Astrocyte (in vitro differentiated cells and primary cell): Measurements from ENCODE around the gene PIK3C2B. TPM values are rescaled to one million over a fixed set of nuclear protein-coding genes. Genes with fewer than 3 reads are reported as not detected.

Experiments used
- DNase-seq: peaks from one replicate; pipeline ENCODE4 v3.0.0-alpha.2; 2010; ENCODE audit warnings: low read depth
- FAIRE-seq: peaks from 2 replicates; lab custom pipeline; 2011; peaks lifted over from hg19 to GRCh38; lab: Jason Lieb, UNC
- H2AFZ ChIP-seq: 2 replicates; pipeline ENCODE4 v1.6.0; 2012; ENCODE audit warnings: low read depth, low read length, inconsistent platforms
- H3K27ac ChIP-seq: 2 replicates; pipeline ENCODE4 v1.5.1; 2011; ENCODE audit warnings: low read depth, low read length, inconsistent platforms
- H3K27me3 ChIP-seq: 2 replicates; pipeline ENCODE4 v1.6.0; 2011; ENCODE audit warnings: low read length, inconsistent platforms; ENCODE audit not compliant: insufficient read depth
- H3K36me3 ChIP-seq: 2 replicates; pipeline ENCODE4 v1.5.1; 2011; ENCODE audit warnings: low read length, inconsistent platforms; ENCODE audit not compliant: insufficient read depth
- H3K4me1 ChIP-seq: 2 replicates; pipeline ENCODE4 v1.5.1; 2011; ENCODE audit warnings: low read length, inconsistent platforms; ENCODE audit not compliant: insufficient read depth
- H3K4me2 ChIP-seq: 2 replicates; pipeline ENCODE4 v1.6.0; 2012; ENCODE audit warnings: low read length, inconsistent platforms
- H3K4me3 ChIP-seq: 2 replicates; pipeline ENCODE4 v1.5.1; 2011; ENCODE audit warnings: low read depth, mild to moderate bottlenecking, low read length, inconsistent platforms; ENCODE audit not compliant: insufficient read depth
- H3K79me2 ChIP-seq: 2 replicates; pipeline ENCODE4 v1.6.0; 2012; ENCODE audit warnings: mild to moderate bottlenecking, low read length, inconsistent platforms; ENCODE audit not compliant: insufficient read depth
- H3K9ac ChIP-seq: 2 replicates; pipeline ENCODE4 v1.6.0; 2012; ENCODE audit warnings: mild to moderate bottlenecking, low read length, inconsistent platforms
- H3K9me3 ChIP-seq: 2 replicates; pipeline ENCODE4 v1.5.1; 2012; ENCODE audit warnings: low read depth, mild to moderate bottlenecking, low read length, inconsistent platforms; ENCODE audit not compliant: insufficient read depth
- H4K20me1 ChIP-seq: 2 replicates; pipeline ENCODE4 v1.6.0; 2012; ENCODE audit warnings: low read length, inconsistent platforms; ENCODE audit not compliant: insufficient read depth
- H3K27ac Mint-ChIP-seq: one replicate; pipeline ENCODE4 v1.8.0; 2021; ENCODE audit warnings: mild to moderate bottlenecking, mixed read lengths; ENCODE audit not compliant: unreplicated experiment
- H3K27me3 Mint-ChIP-seq: one replicate; pipeline ENCODE4 v1.8.0; 2021; ENCODE audit warnings: low read depth, mixed read lengths; ENCODE audit not compliant: unreplicated experiment
- H3K36me3 Mint-ChIP-seq: one replicate; pipeline ENCODE4 v1.8.0; 2021; ENCODE audit warnings: low read depth, mixed read lengths; ENCODE audit not compliant: unreplicated experiment
- H3K4me1 Mint-ChIP-seq: one replicate; pipeline ENCODE4 v1.8.0; 2021; ENCODE audit warnings: low read depth, mixed read lengths; ENCODE audit not compliant: unreplicated experiment
- H3K4me3 Mint-ChIP-seq: one replicate; pipeline ENCODE4 v1.8.0; 2021; ENCODE audit warnings: mild to moderate bottlenecking, moderate library complexity, mixed read lengths; ENCODE audit not compliant: unreplicated experiment
- H3K9me3 Mint-ChIP-seq: one replicate; pipeline ENCODE4 v1.8.0; 2021; ENCODE audit warnings: mild to moderate bottlenecking, mixed read lengths; ENCODE audit not compliant: unreplicated experiment
- CTCF ChIP-seq: IDR thresholded peaks from 2 replicates; pipeline ENCODE4 v1.5.1; 2011; ENCODE audit warnings: low read depth, mild to moderate bottlenecking, inconsistent platforms, low read length, moderate library complexity; ENCODE audit not compliant: insufficient read depth
- EZH2 ChIP-seq: IDR thresholded peaks from 2 replicates; pipeline ENCODE4 v1.6.1; 2012; ENCODE audit warnings: mild to moderate bottlenecking, low read length, inconsistent platforms; ENCODE audit not compliant: insufficient read depth
- total RNA-seq: library from RNA; stranded (reverse); gene quantifications from 2 replicates; pipeline ENCODE4 v1.2.1, GENCODE V29; 2021

PIK3C2B gene
- total RNA-seq, 1 donor from 2014 or later: 19.3 TPM

GRCh38 chr1:204514828-204515227 lies 20.2 kb upstream of the PIK3C2B start:
- Histone ChIP-seq H4K20me1 (peaks cover 21% of the 10 kb centered on the region), H2AFZ (no peak overlapping the region), H3K9me3 (no peaks in the 10 kb centered on the region), H3K27ac (no peak overlapping the region), H3K79me2 (peaks cover 35% of the 10 kb centered on the region), H3K36me3 (no peaks in the 10 kb centered on the region), H3K9ac (no peak overlapping the region), H3K4me1 (peaks cover 2% of the 10 kb centered on the region), H3K4me2 (no peak overlapping the region), H3K27me3 (no peaks in the 10 kb centered on the region), H3K4me3 (no peak overlapping the region)
- no peak overlapping the region for H3K4me3 Mint-ChIP-seq
- TF ChIP-seq EZH2: no peak
- TF ChIP-seq CTCF: no peak
- peaks cover 3% of the 10 kb centered on the region for H3K36me3 Mint-ChIP-seq
- no peaks in the 10 kb centered on the region for H3K4me1 Mint-ChIP-seq
- DNase-seq: no peak
- H3K27me3 Mint-ChIP-seq: no peaks in the 10 kb centered on the region
- no peaks in the 10 kb centered on the region for H3K9me3 Mint-ChIP-seq
- no peak overlapping the region for H3K27ac Mint-ChIP-seq
- no peak for FAIRE-seq

GRCh38 chr1:204513117-204513716 lies 18.6 kb upstream of the PIK3C2B start:
- H3K27me3 Mint-ChIP-seq: no peaks in the 10 kb centered on the region
- H3K4me3 Mint-ChIP-seq: no peak overlapping the region
- peaks cover 5% of the 10 kb centered on the region for H4K20me1 ChIP-seq
- no peaks in the 10 kb centered on the region for H3K9me3 ChIP-seq
- H3K79me2 ChIP-seq: peaks cover 19% of the 10 kb centered on the region
- no peak overlapping the region for H3K4me2 ChIP-seq
- peaks cover 2% of the 10 kb centered on the region for H3K4me1 ChIP-seq
- H2AFZ ChIP-seq: no peak overlapping the region
- no peak overlapping the region for H3K4me3 ChIP-seq
- H3K36me3 ChIP-seq: no peaks in the 10 kb centered on the region
- no peak overlapping the region for H3K27ac Mint-ChIP-seq
- no peak overlapping the region for H3K9ac ChIP-seq
- H3K36me3 Mint-ChIP-seq: peaks cover 1% of the 10 kb centered on the region
- TF ChIP-seq EZH2 (no peak), CTCF (no peak)
- no peaks in the 10 kb centered on the region for H3K4me1 Mint-ChIP-seq
- no peaks in the 10 kb centered on the region for H3K27me3 ChIP-seq
- FAIRE-seq: no peak
- no peak overlapping the region for H3K27ac ChIP-seq
- no peaks in the 10 kb centered on the region for H3K9me3 Mint-ChIP-seq
- DNase-seq: no peak

GRCh38 chr1:204511366-204511765 lies 16.8 kb upstream of the PIK3C2B start:
- DNase-seq (no peak), FAIRE-seq (no peak)
- Histone ChIP-seq H3K79me2 (peaks cover under 1% of the 10 kb centered on the region), H3K9ac (no peak overlapping the region), H3K9me3 (no peaks in the 10 kb centered on the region), H3K27me3 (no peaks in the 10 kb centered on the region), H3K27ac (no peak overlapping the region), H3K4me1 (peaks cover 2% of the 10 kb centered on the region), H3K36me3 (no peaks in the 10 kb centered on the region), H2AFZ (no peak overlapping the region), H4K20me1 (no peaks in the 10 kb centered on the region), H3K4me2 (no peak overlapping the region), H3K4me3 (no peak overlapping the region)
- Mint-ChIP-seq H3K27me3 (no peaks in the 10 kb centered on the region), H3K27ac (no peak overlapping the region), H3K4me1 (no peaks in the 10 kb centered on the region), H3K4me3 (no peak overlapping the region), H3K9me3 (no peaks in the 10 kb centered on the region), H3K36me3 (no peaks in the 10 kb centered on the region)
- no peak for TF ChIP-seq CTCF
- TF ChIP-seq EZH2: no peak
